GM06990 (cell line): ENCODE data around the gene IL31.
A peak's percentile ranks its signal among the peaks of the same experiment; 100 is the strongest.

Experiments
- DNase-seq: peaks from one replicate; pipeline ENCODE4 v3.0.0-alpha.2; 2011; ENCODE audit not compliant: insufficient read length; ENCODE audit errors: extremely low read depth
- H3K27me3 ChIP-seq: replicated peaks from 2 replicates; pipeline ENCODE4 v1.6.0; 2011; ENCODE audit warnings: low read length; ENCODE audit not compliant: control insufficient read depth, insufficient read depth
- H3K36me3 ChIP-seq: 2 replicates; pipeline ENCODE4 v1.5.1; 2011; ENCODE audit warnings: low read length; ENCODE audit not compliant: control insufficient read depth, insufficient read depth
- H3K4me3 ChIP-seq: replicated peaks from 2 replicates; pipeline ENCODE4 v1.5.1; 2011; ENCODE audit warnings: low read depth, mild to moderate bottlenecking, control low read depth, low read length
- TF ChIP-seq, protein P1 (sequence below): IDR thresholded peaks from 2 replicates; pipeline ENCODE4 v1.5.1; 2011; ENCODE audit warnings: low read length, control low read depth, mild to moderate bottlenecking, inconsistent platforms; ENCODE audit not compliant: insufficient read depth, poor library complexity, severe bottlenecking

Gene IL31

DNA sequence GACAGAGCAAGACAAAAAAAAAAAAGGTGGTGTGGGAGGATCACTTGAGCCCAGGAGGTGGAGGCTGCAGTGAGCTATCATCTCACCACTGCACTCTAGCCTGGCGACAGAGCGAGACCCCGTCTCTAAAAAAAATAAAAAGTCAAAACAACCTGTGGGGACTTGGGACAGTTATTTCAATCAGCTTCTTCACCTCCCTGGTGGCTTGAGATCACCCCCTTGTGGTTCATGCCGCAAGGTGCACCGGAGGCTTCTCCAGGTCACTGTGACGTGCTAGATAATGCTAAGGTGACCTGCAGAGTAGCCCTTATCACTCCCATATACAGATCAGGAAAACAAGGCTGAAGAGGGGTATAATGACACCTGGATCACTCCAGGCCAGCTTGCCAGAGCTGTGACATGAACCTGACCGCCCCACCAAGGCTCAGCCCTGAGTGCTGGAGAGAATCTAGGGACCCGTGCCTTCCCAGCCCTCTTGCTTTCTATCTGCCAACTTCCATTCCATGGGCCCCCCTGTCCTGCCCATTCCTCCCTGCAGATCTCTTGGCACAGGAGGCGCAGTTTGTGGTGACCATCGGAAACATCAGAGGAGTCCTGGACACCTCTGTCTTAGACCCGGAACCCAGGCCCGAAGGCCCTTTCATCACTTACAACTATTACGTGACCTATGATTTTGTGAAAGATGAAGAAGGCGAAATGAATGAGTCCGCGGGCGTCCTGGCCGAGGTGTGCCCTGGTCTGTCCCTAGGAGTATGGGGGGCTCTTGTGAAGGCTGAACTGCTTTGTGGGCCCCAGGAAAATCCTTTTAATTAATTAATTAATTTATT is 17.0 kb upstream of the IL31 start:
- H3K36me3 ChIP-seq: no peaks in the 10 kb centered on the region

DNA sequence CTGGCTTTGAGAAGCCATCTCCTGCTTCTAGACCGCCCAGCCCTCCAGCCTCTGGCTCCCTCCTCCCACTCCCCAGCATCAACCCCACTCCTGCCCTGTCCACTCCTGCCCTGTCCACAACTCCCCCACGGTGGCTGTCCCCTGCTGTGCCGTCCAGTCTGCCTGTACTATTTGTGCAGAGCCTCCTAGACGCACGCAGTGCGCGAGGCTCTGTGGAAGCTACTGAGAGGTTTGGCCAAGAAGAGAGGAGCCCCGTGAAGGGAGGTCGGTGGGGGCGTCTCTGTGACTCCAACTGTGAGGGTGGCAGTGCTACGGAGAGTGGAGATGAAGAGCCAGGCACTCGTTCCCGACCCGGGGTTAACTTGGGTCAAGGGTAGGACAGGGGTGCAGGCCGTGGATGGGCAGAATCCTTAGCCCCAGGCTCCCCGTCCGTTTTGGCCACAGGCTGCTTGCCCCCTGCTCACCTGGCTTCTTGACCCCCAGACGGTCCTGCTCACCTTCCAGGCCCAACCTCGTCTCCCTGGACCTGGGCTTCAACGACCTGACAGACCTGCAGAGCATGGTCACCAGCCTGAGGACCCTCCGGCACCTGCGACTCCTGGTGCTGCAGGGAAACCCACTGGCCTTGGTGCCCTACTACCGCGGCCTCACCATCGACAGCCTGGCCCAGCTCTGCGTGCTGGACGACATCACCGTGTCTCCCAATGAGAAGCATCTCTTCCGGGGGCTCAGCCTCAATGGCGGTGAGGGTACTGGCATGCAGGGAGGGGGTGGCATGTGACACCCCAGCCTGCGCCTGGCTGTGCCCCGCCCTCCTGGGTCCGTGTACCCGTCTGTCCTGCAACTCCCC is 15.8 kb upstream of the IL31 start:
- no peaks in the 10 kb centered on the region for H3K27me3 ChIP-seq
- H3K4me3 ChIP-seq: no peak overlapping the region
- DNase-seq: no peak
- no peaks in the 10 kb centered on the region for H3K36me3 ChIP-seq
- TF ChIP-seq, protein P1, sequence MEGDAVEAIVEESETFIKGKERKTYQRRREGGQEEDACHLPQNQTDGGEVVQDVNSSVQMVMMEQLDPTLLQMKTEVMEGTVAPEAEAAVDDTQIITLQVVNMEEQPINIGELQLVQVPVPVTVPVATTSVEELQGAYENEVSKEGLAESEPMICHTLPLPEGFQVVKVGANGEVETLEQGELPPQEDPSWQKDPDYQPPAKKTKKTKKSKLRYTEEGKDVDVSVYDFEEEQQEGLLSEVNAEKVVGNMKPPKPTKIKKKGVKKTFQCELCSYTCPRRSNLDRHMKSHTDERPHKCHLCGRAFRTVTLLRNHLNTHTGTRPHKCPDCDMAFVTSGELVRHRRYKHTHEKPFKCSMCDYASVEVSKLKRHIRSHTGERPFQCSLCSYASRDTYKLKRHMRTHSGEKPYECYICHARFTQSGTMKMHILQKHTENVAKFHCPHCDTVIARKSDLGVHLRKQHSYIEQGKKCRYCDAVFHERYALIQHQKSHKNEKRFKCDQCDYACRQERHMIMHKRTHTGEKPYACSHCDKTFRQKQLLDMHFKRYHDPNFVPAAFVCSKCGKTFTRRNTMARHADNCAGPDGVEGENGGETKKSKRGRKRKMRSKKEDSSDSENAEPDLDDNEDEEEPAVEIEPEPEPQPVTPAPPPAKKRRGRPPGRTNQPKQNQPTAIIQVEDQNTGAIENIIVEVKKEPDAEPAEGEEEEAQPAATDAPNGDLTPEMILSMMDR: no peak

More for the DNA sequence above, 17.0 kb upstream of the IL31 start:
- Histone ChIP-seq H3K27me3 (no peaks in the 10 kb centered on the region), H3K4me3 (no peak overlapping the region)
- TF ChIP-seq, protein P1: peak; percentile 92
- DNase-seq: peak; percentile 43

DNA sequence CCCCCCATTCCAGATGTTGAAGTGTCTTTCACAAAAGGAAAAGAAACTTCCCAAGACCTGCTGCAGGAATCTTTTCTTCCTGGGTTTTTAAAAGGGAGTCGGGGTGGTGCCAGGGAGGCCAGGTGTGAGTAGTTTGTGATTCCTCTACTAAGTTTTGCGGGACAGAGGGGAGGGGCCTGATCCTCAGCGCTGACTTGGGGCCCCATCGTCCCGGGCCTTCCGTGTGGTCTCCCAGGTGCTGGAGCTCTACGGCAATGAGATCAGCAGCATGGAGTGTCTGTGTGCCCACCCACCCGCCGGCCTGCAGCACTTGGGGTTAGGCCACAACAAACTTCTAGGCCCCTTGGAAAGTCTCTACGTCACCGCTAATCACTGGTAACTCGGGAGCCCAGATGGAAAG is 13.4 kb upstream of the IL31 start:
- TF ChIP-seq, protein P1: no peak
- Histone ChIP-seq H3K4me3 (no peak overlapping the region), H3K36me3 (no peaks in the 10 kb centered on the region), H3K27me3 (no peaks in the 10 kb centered on the region; the same call in 1 of the 2 replicates)
- DNase-seq: no peak

DNA sequence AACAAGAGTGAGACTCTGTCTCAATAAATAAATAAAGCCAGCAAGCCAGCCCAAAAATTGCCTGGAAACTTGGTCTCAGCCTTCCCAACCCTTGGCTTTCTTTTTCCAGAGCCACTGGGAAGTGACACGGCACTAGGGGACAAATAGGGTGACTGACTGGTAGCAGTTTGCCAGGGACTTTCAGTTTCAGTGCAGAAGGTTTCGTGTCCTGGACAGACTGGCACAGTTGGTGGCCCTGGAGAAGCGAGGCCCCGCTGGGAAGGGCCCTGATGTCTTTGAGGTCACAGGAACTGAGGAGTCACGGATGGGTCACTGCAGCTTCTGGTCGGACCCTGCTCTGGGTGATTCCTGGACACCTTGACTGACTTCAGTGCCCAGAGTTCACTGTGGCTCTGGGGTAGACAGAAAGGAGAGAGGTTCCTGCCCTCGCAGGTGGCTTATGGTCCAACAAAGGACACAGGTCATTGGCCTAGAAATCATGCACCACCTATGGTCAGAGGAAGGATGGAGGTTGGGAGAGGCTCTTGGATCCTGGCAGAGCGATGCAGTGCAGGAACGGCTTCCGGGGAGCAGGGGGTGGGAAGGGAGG is 11.6 kb upstream of the IL31 start:
- no peak for DNase-seq
- Histone ChIP-seq H3K27me3 (no peaks in the 10 kb centered on the region; the same call in 1 of the 2 replicates), H3K36me3 (no peaks in the 10 kb centered on the region), H3K4me3 (no peak overlapping the region)
- TF ChIP-seq, protein P1: no peak

DNA sequence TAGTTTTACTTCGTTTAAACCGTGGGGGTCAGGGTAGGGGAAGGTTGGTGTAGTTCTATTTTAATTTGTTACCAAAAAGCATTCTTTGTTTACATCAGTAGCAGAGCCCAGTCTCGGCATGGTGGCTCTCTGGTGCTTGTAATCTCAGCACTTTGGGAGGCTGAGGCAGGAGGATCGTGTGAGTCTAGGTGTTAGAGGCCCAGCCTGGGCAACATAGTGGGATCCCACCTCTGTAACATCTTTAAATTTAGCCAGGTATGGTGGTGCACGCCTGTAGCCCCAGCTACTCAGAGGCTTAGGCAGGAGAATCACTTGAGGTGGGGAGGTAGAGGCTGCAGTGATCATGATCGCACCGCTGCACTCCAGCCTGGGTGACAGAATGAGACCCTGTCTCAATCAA is 11.1 kb upstream of the IL31 start:
- DNase-seq: no peak
- TF ChIP-seq, protein P1: no peak
- H3K4me3 ChIP-seq: no peak overlapping the region

More for the DNA sequence above, 11.1 kb upstream of the IL31 start:
- no peaks in the 10 kb centered on the region; the same call in none of the 2 replicates for H3K27me3 ChIP-seq
- H3K36me3 ChIP-seq: no peaks in the 10 kb centered on the region
